ENCODE results near the gene KRT20.
"Not testable (repeated sequence)": the region's sequence is repeated elsewhere in the genome, so short reads cannot be mapped to it uniquely, and the experiment has no call there.

KRT20 gene

GRCh38 chr17:40900809-40901356, 15.8 kb upstream of the KRT20 start:
- no peak for DNase-seq (ENCODE audit: insufficient read length, low spot score)
- no peak for FAIRE-seq

- FAIRE-seq (no peak), DNase-seq (ENCODE audit: insufficient read length, low spot score) (no peak)
Measured at GRCh38 chr17:40896916-40897455, 11.9 kb upstream of the KRT20 start.

- FAIRE-seq (no peak), DNase-seq (ENCODE audit: insufficient read length, low spot score) (no peak)
Measured at GRCh38 chr17:40895106-40895730, 10.2 kb upstream of the KRT20 start.

- DNase-seq (ENCODE audit: insufficient read length, low spot score) (no peak), FAIRE-seq (no peak)
Measured at GRCh38 chr17:40888196-40888720, 3.2 kb upstream of the KRT20 start.

GRCh38 chr17:40886090-40886489, 1.0 kb upstream of the KRT20 start:
- FAIRE-seq (no peak), DNase-seq (ENCODE audit: insufficient read length, low spot score) (no peak)

GRCh38 chr17:40883626-40884334, 1.3 kb downstream of the KRT20 start:
- no peak for DNase-seq (ENCODE audit: insufficient read length, low spot score)
- no peak for FAIRE-seq

- DNase-seq (ENCODE audit: insufficient read length, low spot score), result no peak
- FAIRE-seq, result no peak
Measured at GRCh38 chr17:40883031-40883430, 2.0 kb downstream of the KRT20 start.

- no peak for DNase-seq (ENCODE audit: insufficient read length, low spot score)
- no peak for FAIRE-seq
Measured at GRCh38 chr17:40879026-40879425, 6.0 kb downstream of the KRT20 start.

- DNase-seq (ENCODE audit: insufficient read length, low spot score) (no peak), FAIRE-seq (no peak)
Measured at GRCh38 chr17:40878044-40878443, 7.0 kb downstream of the KRT20 start.

- DNase-seq (ENCODE audit: insufficient read length, low spot score), result no peak
- FAIRE-seq, result no peak
Measured at GRCh38 chr17:40873801-40874200, 11.2 kb downstream of the KRT20 start.

GRCh38 chr17:40873255-40873654, 11.8 kb downstream of the KRT20 start:
- FAIRE-seq (no peak), DNase-seq (ENCODE audit: insufficient read length, low spot score) (no peak)

- no peak for DNase-seq (ENCODE audit: insufficient read length, low spot score)
Measured at GRCh38 chr17:40872416-40872815, 12.6 kb downstream of the KRT20 start.

GRCh38 chr17:40871316-40871715, 13.7 kb downstream of the KRT20 start:
- DNase-seq (ENCODE audit: insufficient read length, low spot score) (no peak), FAIRE-seq (no peak)

More at GRCh38 chr17:40872416-40872815, 12.6 kb downstream of the KRT20 start:
- FAIRE-seq, result no peak

GRCh38 chr17:40870136-40870535, 14.9 kb downstream of the KRT20 start:
- no peak for DNase-seq (ENCODE audit: insufficient read length, low spot score)
- FAIRE-seq, result no peak

GRCh38 chr17:40866838-40867237, 18.2 kb downstream of the KRT20 start, which contains the start of gene KRT12:
Gene KRT12 (minus strand): TSS chr17:40867223. CDS start chr17:40867186, 37 bp downstream.
- FAIRE-seq, result no peak

GRCh38 chr17:40864661-40865390, 20.2 kb downstream of the KRT20 start:
- DNase-seq (ENCODE audit: insufficient read length, low spot score), result no peak
- no peak for FAIRE-seq

More at GRCh38 chr17:40866838-40867237, 18.2 kb downstream of the KRT20 start, which contains the start of gene KRT12:
- no peak for DNase-seq (ENCODE audit: insufficient read length, low spot score)

- FAIRE-seq (no peak), DNase-seq (ENCODE audit: insufficient read length, low spot score) (no peak)
Measured at GRCh38 chr17:40862985-40863733, 21.9 kb downstream of the KRT20 start.

GRCh38 chr17:40859536-40859935, 25.5 kb downstream of the KRT20 start:
- FAIRE-seq (no peak), DNase-seq (ENCODE audit: insufficient read length, low spot score) (no peak)

GRCh38 chr17:40858667-40859066, 26.4 kb downstream of the KRT20 start:
- DNase-seq (ENCODE audit: insufficient read length, low spot score); FAIRE-seq: not testable (repeated sequence)

GRCh38 chr17:40857535-40857934, 27.5 kb downstream of the KRT20 start:
- DNase-seq (ENCODE audit: insufficient read length, low spot score) (no peak), FAIRE-seq (no peak)
